B cell (primary cell): ENCODE data around the gene ASPG.

Experiments used
- EZH2 ChIP-seq: IDR thresholded peaks from 2 replicates; pipeline ENCODE4 v1.6.1; 2012; ENCODE audit warnings: borderline replicate concordance, low read depth, mild to moderate bottlenecking, moderate library complexity, low read length; ENCODE audit not compliant: insufficient read depth, poor library complexity, severe bottlenecking
- TF ChIP-seq, protein P1 (sequence below): fragments of 200-600 bp; IDR thresholded peaks from one replicate; pipeline ENCODE4 v1.8.0; 2022; ENCODE audit warnings: antibody characterized with exemption, mild to moderate bottlenecking

- TF ChIP-seq, protein P1, sequence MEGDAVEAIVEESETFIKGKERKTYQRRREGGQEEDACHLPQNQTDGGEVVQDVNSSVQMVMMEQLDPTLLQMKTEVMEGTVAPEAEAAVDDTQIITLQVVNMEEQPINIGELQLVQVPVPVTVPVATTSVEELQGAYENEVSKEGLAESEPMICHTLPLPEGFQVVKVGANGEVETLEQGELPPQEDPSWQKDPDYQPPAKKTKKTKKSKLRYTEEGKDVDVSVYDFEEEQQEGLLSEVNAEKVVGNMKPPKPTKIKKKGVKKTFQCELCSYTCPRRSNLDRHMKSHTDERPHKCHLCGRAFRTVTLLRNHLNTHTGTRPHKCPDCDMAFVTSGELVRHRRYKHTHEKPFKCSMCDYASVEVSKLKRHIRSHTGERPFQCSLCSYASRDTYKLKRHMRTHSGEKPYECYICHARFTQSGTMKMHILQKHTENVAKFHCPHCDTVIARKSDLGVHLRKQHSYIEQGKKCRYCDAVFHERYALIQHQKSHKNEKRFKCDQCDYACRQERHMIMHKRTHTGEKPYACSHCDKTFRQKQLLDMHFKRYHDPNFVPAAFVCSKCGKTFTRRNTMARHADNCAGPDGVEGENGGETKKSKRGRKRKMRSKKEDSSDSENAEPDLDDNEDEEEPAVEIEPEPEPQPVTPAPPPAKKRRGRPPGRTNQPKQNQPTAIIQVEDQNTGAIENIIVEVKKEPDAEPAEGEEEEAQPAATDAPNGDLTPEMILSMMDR: no peak
- TF ChIP-seq EZH2: no peak
Measured at GRCh38 chr14:104086210-104086660, 735 bp downstream of the ASPG start.
